NB4 (cell line): Measurements from ENCODE around the gene SEPTIN2.
A peak's percentile ranks its signal among the peaks of the same experiment; 100 is the strongest.
"Not testable (repeated sequence)": the region's sequence is repeated elsewhere in the genome, so short reads cannot be mapped to it uniquely, and the experiment has no call there.

ENCODE experiments used
- DNase-seq: peaks from one replicate; pipeline ENCODE4 v3.0.0; 2010; ENCODE audit warnings: low read depth
- H3K4me3 ChIP-seq: one replicate; pipeline ENCODE4 v1.5.1; 2011; ENCODE audit warnings: mild to moderate bottlenecking, low read depth, low read length, moderate library complexity
- MYC ChIP-seq: IDR thresholded peaks from 2 replicates; pipeline ENCODE4 v1.6.1; 2011; ENCODE audit warnings: low read depth, low read length
- POLR2A ChIP-seq: IDR thresholded peaks from 2 replicates; pipeline ENCODE4 v1.6.1; 2011; ENCODE audit warnings: mild to moderate bottlenecking; ENCODE audit not compliant: insufficient read length; ENCODE audit errors: extremely low read depth
- TF ChIP-seq, protein P1 (sequence below): IDR thresholded peaks from 2 replicates; pipeline ENCODE4 v1.6.1; 2011; ENCODE audit warnings: low read depth, low read length
- TF ChIP-seq, protein P2 (sequence below): IDR thresholded peaks from one replicate; pipeline ENCODE4 v1.5.1; 2012; ENCODE audit warnings: low read depth, low read length

The SEPTIN2 gene

DNA sequence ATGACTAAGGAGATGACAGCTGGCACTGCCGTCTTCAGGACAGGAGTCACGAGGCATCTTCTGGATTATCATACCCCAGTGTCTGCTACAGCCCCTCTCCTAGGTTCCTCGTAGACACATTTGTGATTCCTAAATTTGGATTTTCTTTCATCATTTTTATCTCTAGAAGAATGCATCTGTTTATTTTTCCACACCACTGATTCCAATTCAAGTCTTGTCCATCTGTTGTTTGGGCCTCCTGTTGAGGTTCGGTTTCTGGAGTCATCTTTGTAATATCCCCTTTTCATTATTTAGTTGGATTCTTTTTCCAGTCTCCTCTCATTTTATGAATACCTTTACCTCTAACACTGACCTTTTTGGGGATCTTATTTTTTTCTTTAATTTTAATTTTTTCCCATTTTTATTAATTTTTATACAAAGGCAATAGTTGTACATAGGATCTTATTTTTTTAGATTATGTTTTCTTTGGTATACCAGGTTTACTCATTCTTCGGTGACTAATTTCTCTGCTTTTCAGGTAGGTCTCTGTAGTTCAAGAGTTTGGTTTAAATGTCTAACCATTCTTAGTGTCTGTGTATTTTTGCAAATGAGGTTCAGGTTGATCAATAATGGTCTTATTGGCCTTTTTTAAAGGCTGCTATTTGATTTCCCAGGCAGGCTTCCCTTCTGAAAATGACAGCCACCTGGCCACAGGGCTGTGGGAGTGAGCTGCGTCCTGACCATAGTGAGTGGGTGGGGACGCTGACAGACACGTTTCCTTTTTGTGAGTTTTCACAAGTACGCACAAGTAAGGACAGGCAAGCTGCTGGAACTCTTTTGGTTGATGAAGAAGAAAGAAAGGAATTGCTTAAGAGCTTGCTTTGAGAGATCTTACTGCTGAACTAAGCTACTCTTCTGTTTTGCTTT, 74.8 kb downstream of the SEPTIN2 start:
- H3K4me3 ChIP-seq: no peak overlapping the region
- no peak for TF ChIP-seq MYC
- TF ChIP-seq, protein P1, sequence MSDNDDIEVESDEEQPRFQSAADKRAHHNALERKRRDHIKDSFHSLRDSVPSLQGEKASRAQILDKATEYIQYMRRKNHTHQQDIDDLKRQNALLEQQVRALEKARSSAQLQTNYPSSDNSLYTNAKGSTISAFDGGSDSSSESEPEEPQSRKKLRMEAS: no peak
- TF ChIP-seq POLR2A: no peak
- TF ChIP-seq, protein P2, sequence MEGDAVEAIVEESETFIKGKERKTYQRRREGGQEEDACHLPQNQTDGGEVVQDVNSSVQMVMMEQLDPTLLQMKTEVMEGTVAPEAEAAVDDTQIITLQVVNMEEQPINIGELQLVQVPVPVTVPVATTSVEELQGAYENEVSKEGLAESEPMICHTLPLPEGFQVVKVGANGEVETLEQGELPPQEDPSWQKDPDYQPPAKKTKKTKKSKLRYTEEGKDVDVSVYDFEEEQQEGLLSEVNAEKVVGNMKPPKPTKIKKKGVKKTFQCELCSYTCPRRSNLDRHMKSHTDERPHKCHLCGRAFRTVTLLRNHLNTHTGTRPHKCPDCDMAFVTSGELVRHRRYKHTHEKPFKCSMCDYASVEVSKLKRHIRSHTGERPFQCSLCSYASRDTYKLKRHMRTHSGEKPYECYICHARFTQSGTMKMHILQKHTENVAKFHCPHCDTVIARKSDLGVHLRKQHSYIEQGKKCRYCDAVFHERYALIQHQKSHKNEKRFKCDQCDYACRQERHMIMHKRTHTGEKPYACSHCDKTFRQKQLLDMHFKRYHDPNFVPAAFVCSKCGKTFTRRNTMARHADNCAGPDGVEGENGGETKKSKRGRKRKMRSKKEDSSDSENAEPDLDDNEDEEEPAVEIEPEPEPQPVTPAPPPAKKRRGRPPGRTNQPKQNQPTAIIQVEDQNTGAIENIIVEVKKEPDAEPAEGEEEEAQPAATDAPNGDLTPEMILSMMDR: no peak
- DNase-seq: no peak

DNA sequence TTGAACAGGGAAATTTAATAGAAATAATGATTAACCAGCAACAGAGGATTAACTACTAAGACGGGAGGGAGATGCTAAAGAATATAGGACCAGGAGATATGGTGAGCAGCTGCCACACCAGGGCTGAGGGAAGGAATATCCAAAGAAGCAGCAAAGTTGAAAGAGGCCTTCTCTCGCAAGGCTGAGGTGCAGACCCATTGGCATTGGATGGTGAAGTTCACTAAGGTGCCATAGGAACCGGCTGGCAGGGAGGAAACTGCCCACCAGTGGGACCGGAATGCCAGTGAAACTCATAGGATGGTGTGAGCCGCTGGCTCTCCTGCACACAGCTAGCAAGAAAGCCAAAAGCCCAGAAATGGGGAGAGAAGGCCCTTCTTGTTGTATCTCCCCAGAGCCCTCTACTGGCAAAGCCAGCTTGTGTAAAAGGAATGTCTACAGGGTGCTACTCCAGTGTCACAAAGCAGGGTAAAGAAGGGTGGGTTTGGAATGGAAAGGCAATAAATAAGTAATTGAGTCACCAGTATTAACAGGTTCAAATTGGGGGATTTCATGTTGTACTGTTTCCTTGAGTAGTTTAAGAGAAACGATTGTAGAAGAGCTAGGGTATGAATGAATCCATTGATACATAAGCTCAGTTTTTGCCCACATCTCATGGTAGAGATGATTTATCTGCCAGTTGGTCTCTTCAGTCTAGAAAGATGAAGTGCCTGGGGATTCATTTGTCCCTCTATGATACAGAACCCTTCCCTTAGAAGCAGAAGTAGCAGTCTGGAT, 76.4 kb downstream of the SEPTIN2 start:
- TF ChIP-seq, protein P2: peak; percentile 52
- TF ChIP-seq MYC: no peak
- DNase-seq: peak; percentile 45
- H3K4me3 ChIP-seq: no peak overlapping the region

DNA sequence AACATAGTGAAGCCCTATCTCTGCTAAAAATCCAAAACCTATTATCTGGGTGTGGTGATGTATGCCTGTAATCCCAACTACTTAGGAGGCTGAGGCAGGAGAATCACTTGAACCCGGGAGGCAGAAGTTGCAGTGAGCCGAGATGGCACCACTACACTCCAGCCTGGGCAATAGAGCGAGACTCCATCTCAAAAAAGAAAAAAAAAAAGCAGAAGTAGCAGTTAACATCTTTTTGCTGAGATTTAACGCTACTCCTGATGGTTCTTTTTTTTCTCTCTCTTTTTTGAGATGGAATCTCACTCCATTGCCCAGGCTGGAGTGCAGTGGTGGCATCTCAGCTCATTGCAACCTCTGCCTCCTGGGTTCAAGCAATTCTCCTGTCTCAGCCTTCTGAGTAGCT, 77.0 kb downstream of the SEPTIN2 start:
- DNase-seq, H3K4me3 ChIP-seq: not testable (repeated sequence)

DNA sequence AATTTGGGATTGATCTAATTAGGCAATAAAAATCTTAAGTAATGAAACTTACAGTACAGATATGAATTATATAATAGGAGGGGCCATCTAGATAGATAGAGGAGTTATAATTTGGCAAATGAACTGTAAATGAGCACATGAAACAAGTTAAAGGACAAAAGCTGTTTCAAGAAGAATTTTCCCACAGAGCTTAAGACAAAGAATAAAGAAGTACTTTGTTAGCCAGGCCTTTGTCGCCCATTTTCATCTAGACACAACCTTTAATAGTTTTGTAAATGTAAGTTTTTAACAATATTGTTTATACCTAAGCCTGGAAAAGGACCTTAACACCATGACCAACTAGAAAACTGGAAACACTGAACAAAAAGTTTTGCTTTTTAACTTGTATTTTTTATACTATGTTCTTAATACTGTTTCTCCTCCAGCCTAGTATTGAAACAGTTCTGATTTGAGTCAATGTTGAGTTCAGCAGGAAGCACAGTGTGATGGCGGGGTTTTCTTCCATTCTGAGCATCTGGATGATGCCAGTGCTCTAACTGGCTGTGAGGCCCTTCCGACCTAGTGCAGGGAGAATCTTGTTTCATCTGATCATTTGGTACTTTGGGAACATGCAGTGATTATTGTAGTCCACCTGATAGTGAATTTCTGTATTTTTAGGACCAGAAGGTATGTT, 77.9 kb downstream of the SEPTIN2 start:
- TF ChIP-seq, protein P2: no peak
- TF ChIP-seq, protein P1: no peak
- no peak for TF ChIP-seq POLR2A
- H3K4me3 ChIP-seq: no peak overlapping the region
- DNase-seq: no peak

DNA sequence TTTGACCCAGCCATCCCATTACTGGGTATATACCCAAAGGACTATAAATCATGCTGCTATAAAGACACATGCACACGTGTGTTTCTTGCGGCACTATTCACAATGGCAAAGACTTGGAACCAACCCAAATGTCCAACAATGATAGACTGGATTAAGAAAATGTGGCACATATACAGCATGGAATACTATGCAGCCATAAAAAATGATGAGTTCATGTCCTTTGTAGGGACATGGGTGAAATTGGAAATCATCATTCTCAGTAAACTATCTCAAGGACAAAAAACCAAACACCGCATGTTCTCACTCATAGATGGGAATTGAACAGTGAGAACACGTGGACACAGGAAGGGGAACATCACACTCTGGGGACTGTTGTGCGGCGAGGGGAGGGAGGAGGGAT, 81.1 kb downstream of the SEPTIN2 start:
- DNase-seq, H3K4me3 ChIP-seq: not testable (repeated sequence)

DNA sequence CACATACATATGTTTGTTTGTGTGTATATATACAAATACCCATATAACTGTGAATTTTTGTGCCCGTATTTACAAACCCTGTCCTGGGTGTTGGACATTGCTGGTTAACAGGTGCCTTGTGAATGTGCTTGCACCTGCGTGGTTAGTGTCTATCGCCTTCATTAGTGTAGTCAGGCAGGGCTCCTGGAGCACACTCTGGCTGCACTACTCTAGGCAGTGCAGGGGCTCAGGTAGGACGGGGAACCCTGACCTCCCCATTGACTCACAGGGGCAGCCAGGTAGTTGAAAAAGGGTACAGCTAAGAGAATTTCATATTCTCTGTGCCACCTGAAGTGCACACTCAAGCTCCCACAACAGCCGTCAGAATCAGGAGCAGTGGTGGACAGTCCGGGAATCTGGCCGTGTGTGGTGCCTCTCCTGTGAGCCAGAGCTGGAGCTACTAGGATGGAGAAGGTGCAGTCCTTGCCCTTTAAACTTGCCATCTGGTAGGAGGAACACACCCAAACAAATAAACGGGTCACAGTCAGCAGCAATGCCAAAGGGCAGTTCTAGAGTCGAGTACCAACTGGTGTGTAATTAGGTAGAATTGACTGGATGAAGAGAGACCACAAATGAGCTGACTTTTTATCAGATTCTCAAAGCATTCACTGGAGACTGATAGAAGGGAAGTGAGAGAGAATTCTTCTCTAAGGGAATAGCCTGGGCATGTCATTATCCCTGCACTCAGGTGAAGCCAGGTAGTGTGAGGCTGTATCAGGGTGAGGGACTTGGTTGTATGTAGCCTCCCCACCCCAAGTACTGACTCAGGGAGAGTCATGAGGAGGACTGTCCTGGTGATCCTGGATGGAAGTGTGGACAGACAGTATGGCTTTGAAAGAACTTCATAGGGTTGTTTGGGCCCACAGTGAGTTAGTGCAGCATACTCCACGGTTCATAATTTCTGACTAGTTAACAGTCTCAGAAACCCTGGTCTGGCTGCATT, 84.5 kb downstream of the SEPTIN2 start:
- DNase-seq: no peak
- no peak overlapping the region for H3K4me3 ChIP-seq
- no peak for TF ChIP-seq MYC
